ENCODE measurements around the gene WDR76. TPM values are rescaled to one million over a fixed set of nuclear protein-coding genes. Genes with fewer than 3 reads are reported as not detected.

The WDR76 gene
- total RNA-seq, 4 donors from 2014 or later: 6.4 to 11.4 (median 10.1) TPM

DNA sequence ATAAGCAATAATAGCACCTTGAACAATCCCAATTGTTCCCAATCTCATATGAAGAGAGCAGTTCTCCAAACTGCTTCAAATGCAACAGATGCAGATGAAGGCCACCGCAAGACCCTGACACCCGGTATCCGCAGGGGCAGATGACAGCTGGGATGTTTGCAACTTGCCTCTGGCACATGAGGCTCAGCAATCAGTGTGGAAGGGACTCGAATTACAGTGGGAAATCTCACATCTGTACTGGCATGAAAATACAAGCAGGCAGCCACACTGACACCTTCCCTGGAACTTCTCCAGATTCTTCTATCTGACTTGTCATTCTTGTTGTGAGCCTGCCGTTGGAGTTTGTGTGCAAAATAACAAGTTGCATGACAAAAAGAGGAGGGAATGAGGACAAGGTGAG, 68.8 kb downstream of the WDR76 start:
- Histone ChIP-seq H3K9me3 (no peaks in the 10 kb centered on the region), H3K4me1 (peaks cover 0 to 11% (median 0%) of the 10 kb centered on the region in 3 donors), H3K36me3 (no peaks in the 10 kb centered on the region), H3K4me3 (no peak overlapping the region), H3K27me3 (no peaks in the 10 kb centered on the region), H3K27ac (no peak overlapping the region)
- TF ChIP-seq POLR2A (IDR thresholded peaks at IDR 0.05): no peak
- TF ChIP-seq, protein P1, sequence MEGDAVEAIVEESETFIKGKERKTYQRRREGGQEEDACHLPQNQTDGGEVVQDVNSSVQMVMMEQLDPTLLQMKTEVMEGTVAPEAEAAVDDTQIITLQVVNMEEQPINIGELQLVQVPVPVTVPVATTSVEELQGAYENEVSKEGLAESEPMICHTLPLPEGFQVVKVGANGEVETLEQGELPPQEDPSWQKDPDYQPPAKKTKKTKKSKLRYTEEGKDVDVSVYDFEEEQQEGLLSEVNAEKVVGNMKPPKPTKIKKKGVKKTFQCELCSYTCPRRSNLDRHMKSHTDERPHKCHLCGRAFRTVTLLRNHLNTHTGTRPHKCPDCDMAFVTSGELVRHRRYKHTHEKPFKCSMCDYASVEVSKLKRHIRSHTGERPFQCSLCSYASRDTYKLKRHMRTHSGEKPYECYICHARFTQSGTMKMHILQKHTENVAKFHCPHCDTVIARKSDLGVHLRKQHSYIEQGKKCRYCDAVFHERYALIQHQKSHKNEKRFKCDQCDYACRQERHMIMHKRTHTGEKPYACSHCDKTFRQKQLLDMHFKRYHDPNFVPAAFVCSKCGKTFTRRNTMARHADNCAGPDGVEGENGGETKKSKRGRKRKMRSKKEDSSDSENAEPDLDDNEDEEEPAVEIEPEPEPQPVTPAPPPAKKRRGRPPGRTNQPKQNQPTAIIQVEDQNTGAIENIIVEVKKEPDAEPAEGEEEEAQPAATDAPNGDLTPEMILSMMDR (IDR thresholded peaks at IDR 0.05): no peak
- TF ChIP-seq EP300 (IDR thresholded peaks at IDR 0.05): no peak
- TF ChIP-seq POLR2AphosphoS5 (IDR thresholded peaks at IDR 0.05): no peak
- 58 to 80% methylated on average over 1 to 5 of the region's 5 CpGs for WGBS, 2 donors (ENCODE audit: low coverage in 1 of 2)
- no peak for ATAC-seq

- no peak for ATAC-seq
- TF ChIP-seq, protein P1 (IDR thresholded peaks at IDR 0.05): no peak
- no peak for TF ChIP-seq EP300 (IDR thresholded peaks at IDR 0.05)
- no peak for TF ChIP-seq POLR2A (IDR thresholded peaks at IDR 0.05)
- no peak for TF ChIP-seq POLR2AphosphoS5 (IDR thresholded peaks at IDR 0.05)
- no peak overlapping the region for H3K4me3 ChIP-seq
- peaks cover 0 to 11% (median 0%) of the 10 kb centered on the region in 3 donors for H3K4me1 ChIP-seq
- no peak overlapping the region for H3K27ac ChIP-seq
- WGBS, 2 donors (ENCODE audit: low coverage in 1 of 2): 78 to 91% methylated on average over 1 of the region's 1 CpG
- no peaks in the 10 kb centered on the region for H3K27me3 ChIP-seq
- no peaks in the 10 kb centered on the region for H3K36me3 ChIP-seq
- H3K9me3 ChIP-seq: no peaks in the 10 kb centered on the region
Observed at GRCh38 chr15:43896543-43896942, 69.7 kb downstream of the WDR76 start.

DNA sequence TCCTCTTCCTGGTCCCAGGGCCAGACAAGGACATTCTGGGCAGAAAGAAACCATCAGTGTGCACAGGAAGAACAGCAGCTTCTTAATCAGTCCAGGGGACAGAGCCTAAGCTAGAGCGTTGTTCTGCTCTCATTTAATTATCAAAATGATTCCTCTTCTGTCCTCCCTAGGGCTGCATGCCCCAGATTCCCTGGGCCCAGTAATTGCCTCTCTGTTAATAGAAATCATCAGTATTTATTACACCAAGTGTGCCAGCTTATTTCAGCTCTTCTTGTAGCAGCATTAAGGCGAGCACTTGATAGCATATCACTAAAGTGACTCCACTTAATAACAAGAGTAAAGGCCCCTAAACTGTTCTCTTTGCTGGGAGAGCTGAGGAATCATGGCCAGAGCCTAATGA, 72.1 kb downstream of the WDR76 start:
- Histone ChIP-seq H3K9me3 (no peaks in the 10 kb centered on the region), H3K27ac (no peak overlapping the region), H3K4me3 (no peak overlapping the region), H3K36me3 (no peaks in the 10 kb centered on the region), H3K27me3 (no peaks in the 10 kb centered on the region), H3K4me1 (peaks cover 0 to 8% (median 0%) of the 10 kb centered on the region in 3 donors)
- 71 to 75% methylated on average over 1 to 2 of the region's 2 CpGs for WGBS, 2 donors (ENCODE audit: low coverage in 1 of 2)
- TF ChIP-seq, protein P1 (IDR thresholded peaks at IDR 0.05): no peak
- TF ChIP-seq EP300 (IDR thresholded peaks at IDR 0.05) (no peak), POLR2A (IDR thresholded peaks at IDR 0.05) (no peak), POLR2AphosphoS5 (IDR thresholded peaks at IDR 0.05) (no peak)
- no peak for ATAC-seq

DNA sequence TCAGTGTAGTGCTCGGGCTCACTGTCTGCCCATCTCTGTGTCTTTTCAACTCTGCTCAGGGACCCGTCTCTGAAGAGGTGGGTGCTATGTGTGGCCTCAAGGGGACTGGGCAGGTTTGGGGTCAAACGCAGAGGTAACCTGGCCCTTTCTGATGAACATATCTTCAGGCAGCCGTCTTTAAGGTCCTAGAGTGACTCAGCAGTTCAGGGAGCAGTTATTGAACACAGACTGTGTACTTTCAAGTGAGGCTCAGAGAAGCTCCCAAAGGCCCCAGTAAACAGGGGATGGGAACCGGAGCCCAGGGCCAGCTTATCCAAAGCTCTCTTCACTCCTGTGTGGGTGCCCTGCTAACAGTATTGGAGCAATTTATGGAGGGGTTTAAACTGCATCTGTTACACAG, 73.1 kb downstream of the WDR76 start:
- no peak for ATAC-seq
- peaks cover 0 to 8% (median 0%) of the 10 kb centered on the region in 3 donors for H3K4me1 ChIP-seq
- 83% methylated on average over 2 of the region's 5 CpGs; no CpG with 5 or more reads in 1 of the 2 donors for WGBS, 2 donors (ENCODE audit: low coverage in 1 of 2)
- no peaks in the 10 kb centered on the region for H3K36me3 ChIP-seq
- no peak overlapping the region for H3K4me3 ChIP-seq
- H3K27me3 ChIP-seq: no peaks in the 10 kb centered on the region
- no peaks in the 10 kb centered on the region for H3K9me3 ChIP-seq
- TF ChIP-seq POLR2AphosphoS5 (IDR thresholded peaks at IDR 0.05) (no peak), POLR2A (IDR thresholded peaks at IDR 0.05) (no peak), EP300 (IDR thresholded peaks at IDR 0.05) (no peak)
- TF ChIP-seq, protein P1 (IDR thresholded peaks at IDR 0.05): no peak
- no peak overlapping the region for H3K27ac ChIP-seq

GRCh38 chr15:43900996-43901395, 74.2 kb downstream of the WDR76 start:
- H3K27me3 ChIP-seq: no peaks in the 10 kb centered on the region
- ATAC-seq: no peak
- peaks cover 0 to 8% (median 0%) of the 10 kb centered on the region in 3 donors for H3K4me1 ChIP-seq
- no peak overlapping the region for H3K27ac ChIP-seq
- 63 to 88% methylated on average over 1 of the region's 1 CpG for WGBS, 2 donors (ENCODE audit: low coverage in 1 of 2)
- no peaks in the 10 kb centered on the region for H3K9me3 ChIP-seq
- TF ChIP-seq EP300 (IDR thresholded peaks at IDR 0.05) (no peak), POLR2AphosphoS5 (IDR thresholded peaks at IDR 0.05) (no peak), POLR2A (IDR thresholded peaks at IDR 0.05) (no peak)
- TF ChIP-seq, protein P1 (IDR thresholded peaks at IDR 0.05): no peak
- H3K4me3 ChIP-seq: no peak overlapping the region
- H3K36me3 ChIP-seq: no peaks in the 10 kb centered on the region

All from gastroesophageal sphincter (tissue), 4 donors.